Hepatocyte (in vitro differentiated cells): Measurements from ENCODE around the gene ELAC2. TPM values are rescaled to one million over a fixed set of nuclear protein-coding genes. Genes with fewer than 3 reads are reported as not detected.

ENCODE experiments used
- DNase-seq: peaks from one replicate; pipeline ENCODE4 v3.0.0-alpha.2; 2016; ENCODE audit warnings: low spot score
- H2AFZ ChIP-seq: fragments of 200-600 bp; sonication (generic); 2 replicates; pipeline ENCODE4 v1.6.0; 2016; ENCODE audit warnings: antibody characterized with exemption, mild to moderate bottlenecking
- H3K27ac ChIP-seq: fragments of 200-600 bp; sonication (generic); 2 replicates; pipeline ENCODE4 v1.5.1; 2016; ENCODE audit warnings: mild to moderate bottlenecking
- H3K27me3 ChIP-seq: fragments of 200-600 bp; sonication (generic); 2 replicates; pipeline ENCODE4 v1.6.1; 2016
- H3K36me3 ChIP-seq: fragments of 200-600 bp; sonication (generic); replicated peaks from 2 replicates; pipeline ENCODE4 v1.5.1; 2016; ENCODE audit warnings: low read depth; ENCODE audit not compliant: insufficient read depth
- H3K4me1 ChIP-seq: fragments of 200-600 bp; sonication (generic); 2 replicates; pipeline ENCODE4 v1.5.1; 2016; ENCODE audit warnings: mild to moderate bottlenecking, moderate library complexity; ENCODE audit not compliant: insufficient read depth
- H3K4me2 ChIP-seq: fragments of 200-600 bp; sonication (generic); 2 replicates; pipeline ENCODE4 v1.6.0; 2016
- H3K4me3 ChIP-seq: fragments of 200-600 bp; sonication (generic); 2 replicates; pipeline ENCODE4 v1.5.1; 2016; ENCODE audit warnings: mild to moderate bottlenecking
- H3K79me2 ChIP-seq: fragments of 200-600 bp; sonication (generic); 2 replicates; pipeline ENCODE4 v1.6.0; 2017; ENCODE audit warnings: mild to moderate bottlenecking
- H3K9me2 ChIP-seq: fragments of 200-600 bp; sonication (generic); replicated peaks from 2 replicates; pipeline ENCODE4 v1.6.0; 2017; ENCODE audit warnings: mild to moderate bottlenecking; ENCODE audit not compliant: insufficient read depth
- H3K9me3 ChIP-seq: fragments of 200-600 bp; sonication (generic); 2 replicates; pipeline ENCODE4 v1.5.1; 2016; ENCODE audit warnings: low read depth, mild to moderate bottlenecking
- H4K20me1 ChIP-seq: fragments of 200-600 bp; sonication (generic); 2 replicates; pipeline ENCODE4 v1.6.0; 2016; ENCODE audit warnings: mild to moderate bottlenecking; ENCODE audit not compliant: insufficient read depth, poor library complexity, severe bottlenecking
- CTCF ChIP-seq: fragments of 200-600 bp; sonication (generic); IDR thresholded peaks from 2 replicates; pipeline ENCODE4 v1.5.1; 2016; ENCODE audit warnings: antibody characterized with exemption, mild to moderate bottlenecking; ENCODE audit not compliant: poor library complexity
- EZH2 ChIP-seq: fragments of 200-600 bp; sonication (generic); IDR thresholded peaks from 2 replicates; pipeline ENCODE4 v1.6.1; 2016; ENCODE audit warnings: antibody characterized with exemption, mild to moderate bottlenecking, borderline replicate concordance
- EZH2phosphoT487 ChIP-seq: fragments of 200-600 bp; sonication (generic); IDR thresholded peaks from one replicate; pipeline ENCODE4 v1.6.1; 2018; ENCODE audit warnings: antibody characterized with exemption, mild to moderate bottlenecking, low read depth, moderate library complexity; ENCODE audit not compliant: unreplicated experiment, severe bottlenecking
- WGBS: methylation state at CpG from one replicate; pipeline ENCODE4 v1.1.6; 2016; ENCODE audit warnings: low lambda C conversion rate; ENCODE audit errors: missing lambda C conversion rate; 5-methylcytosine and 5-hydroxymethylcytosine counted together
- polyA plus RNA-seq: library from polyadenylated mRNA; unstranded; fragments of >200 nt; fragmentation: Nextera tagmentation; extraction: Ambion mirVana; gene quantifications from 2 replicates; pipeline ENCODE4 v1.2.1, GENCODE V29; 2016
- total RNA-seq: library from RNA; depleted of rRNA; stranded (reverse); fragments of >200 nt; gene quantifications from 2 replicates; pipeline ENCODE4 v1.2.3, GENCODE V29; 2014

ELAC2 gene
- total and polyA plus RNA-seq, 2 experiments from 2014 or later, result 39.6 to 45.6 TPM

- no peaks in the 10 kb centered on the region for H3K79me2 ChIP-seq
- no peak overlapping the region for H3K27ac ChIP-seq
- H2AFZ ChIP-seq, result no peak overlapping the region
- H4K20me1 ChIP-seq, result no peaks in the 10 kb centered on the region
- DNase-seq, result peak; percentile 88
- H3K9me2 ChIP-seq, result no peaks in the 10 kb centered on the region
- no peaks in the 10 kb centered on the region for H3K9me3 ChIP-seq
- no peaks in the 10 kb centered on the region for H3K36me3 ChIP-seq
- 48% methylated on average over 15 of the region's 15 CpGs for WGBS
- TF ChIP-seq EZH2phosphoT487, result no peak
- peak; percentile 94 for TF ChIP-seq CTCF
- no peak for TF ChIP-seq EZH2
- H3K27me3 ChIP-seq, result no peaks in the 10 kb centered on the region
- no peak overlapping the region for H3K4me3 ChIP-seq
- no peak overlapping the region for H3K4me2 ChIP-seq
- no peaks in the 10 kb centered on the region for H3K4me1 ChIP-seq
Observed at GRCh38 chr17:13002761-13003453, 14.9 kb downstream of the ELAC2 start.

- Histone ChIP-seq H3K4me2 (no peak overlapping the region), H3K9me3 (no peaks in the 10 kb centered on the region), H4K20me1 (no peaks in the 10 kb centered on the region), H3K36me3 (no peaks in the 10 kb centered on the region), H2AFZ (no peak overlapping the region), H3K4me1 (no peaks in the 10 kb centered on the region), H3K27ac (peak overlapping the region; percentile 27), H3K9me2 (no peaks in the 10 kb centered on the region), H3K79me2 (no peaks in the 10 kb centered on the region), H3K4me3 (no peak overlapping the region), H3K27me3 (no peaks in the 10 kb centered on the region)
- DNase-seq, result peak; percentile 27
- TF ChIP-seq EZH2phosphoT487, result no peak
- no peak for TF ChIP-seq CTCF
- TF ChIP-seq EZH2, result no peak
- 80% methylated on average over 15 of the region's 15 CpGs for WGBS
Observed at GRCh38 chr17:13001991-13002615, 15.7 kb downstream of the ELAC2 start.

- no peaks in the 10 kb centered on the region for H3K9me3 ChIP-seq
Observed at GRCh38 chr17:13000561-13000960, 17.3 kb downstream of the ELAC2 start.

More at GRCh38 chr17:13000561-13000960, 17.3 kb downstream of the ELAC2 start:
- no peaks in the 10 kb centered on the region for H3K4me1 ChIP-seq
- H4K20me1 ChIP-seq, result no peaks in the 10 kb centered on the region
- H3K9me2 ChIP-seq, result no peaks in the 10 kb centered on the region
- 99% methylated on average over 8 of the region's 8 CpGs for WGBS
- no peak overlapping the region for H2AFZ ChIP-seq
- H3K27ac ChIP-seq, result no peak overlapping the region
- no peak overlapping the region for H3K4me3 ChIP-seq
- TF ChIP-seq CTCF (no peak), EZH2 (no peak), EZH2phosphoT487 (no peak)
- no peaks in the 10 kb centered on the region for H3K27me3 ChIP-seq
- no peaks in the 10 kb centered on the region for H3K79me2 ChIP-seq
- no peaks in the 10 kb centered on the region for H3K36me3 ChIP-seq
- DNase-seq, result no peak
- no peak overlapping the region for H3K4me2 ChIP-seq
